HepG2 (cell line): Measurements from ENCODE around the gene DDN. TPM values are rescaled to one million over a fixed set of nuclear protein-coding genes. Genes with fewer than 3 reads are reported as not detected.

ENCODE experiments used
- ETV5 ChIP-seq: IDR thresholded peaks from 2 replicates; pipeline ENCODE4 v1.6.1; 2018; ENCODE audit warnings: missing biosample characterization, missing genetic modification reagents, inconsistent platforms, borderline replicate concordance
- IKZF4 ChIP-seq: sonication (generic); formaldehyde crosslinking; IDR thresholded peaks from 2 replicates; pipeline ENCODE4 v1.5.1; 2020; ENCODE audit warnings: borderline replicate concordance, mild to moderate bottlenecking, low read depth, missing genetic modification reagents; ENCODE audit errors: not compliant biosample characterization
- KLF15 ChIP-seq: sonication (generic); formaldehyde crosslinking; IDR thresholded peaks from 2 replicates; pipeline ENCODE4 v1.8.1; 2023; ENCODE audit warnings: borderline replicate concordance, mild to moderate bottlenecking, inconsistent platforms, missing genetic modification reagents, mixed read lengths
- STAG1 ChIP-seq: sonication (generic); formaldehyde crosslinking; IDR thresholded peaks from 2 replicates; pipeline ENCODE4 v1.4.0; 2020; ENCODE audit warnings: missing genetic modification reagents
- TCF7 ChIP-seq: sonication (generic); IDR thresholded peaks from 2 replicates; pipeline ENCODE4 v1.6.1; 2016; ENCODE audit warnings: antibody characterized with exemption, low read depth
- ZEB1 ChIP-seq: IDR thresholded peaks from 2 replicates; pipeline ENCODE4 v1.6.1; 2012; ENCODE audit warnings: mild to moderate bottlenecking, low read depth, inconsistent platforms; ENCODE audit not compliant: insufficient replicate concordance
- ZNF329 ChIP-seq: sonication (generic); formaldehyde crosslinking; IDR thresholded peaks from 2 replicates; pipeline ENCODE4 v1.9.0; 2021; ENCODE audit warnings: low read depth, mild to moderate bottlenecking, missing genetic modification reagents
- ZNF367 ChIP-seq: sonication (generic); formaldehyde crosslinking; IDR thresholded peaks from 2 replicates; pipeline ENCODE4 v1.4.0; 2020; ENCODE audit warnings: missing genetic modification reagents, borderline replicate concordance
- ZNF704 ChIP-seq: sonication (generic); formaldehyde crosslinking; IDR thresholded peaks from 2 replicates; pipeline ENCODE4 v1.8.1; 2023; ENCODE audit warnings: mild to moderate bottlenecking, inconsistent platforms, moderate library complexity, missing genetic modification reagents, borderline replicate concordance
- polyA plus RNA-seq, 8 experiments: library from polyadenylated mRNA; depleted of rRNA in 3 of 8; stranded (reverse) in 7 of 8; unstranded in 1 of 8; fragments of >200 nt; fragmentation: Illumina TruSeq in 4 of 8; extraction: Trizol in 4 of 8; gene quantifications; 2 replicates each; pipeline versions ENCODE4 v1.2.1 to v1.2.3, GENCODE V29; 2011 to 2016; ENCODE audit warnings: low read depth in 4 of 8, missing spikeins in 1 of 8, mixed read lengths in 1 of 8; ENCODE audit not compliant: insufficient read depth in 1 of 8
- total RNA-seq, 5 experiments: library from RNA; depleted of rRNA; stranded (reverse); fragments of >200 nt; fragmentation: Illumina TruSeq; extraction: Trizol; gene quantifications; 2 replicates each; pipeline ENCODE4 v1.2.3, GENCODE V29; 2016; ENCODE audit warnings: low read depth in 1 of 5
- TF ChIP-seq, protein P1 (sequence below): sonication (generic); formaldehyde crosslinking; IDR thresholded peaks from 2 replicates; pipeline ENCODE4 v1.8.0; 2022; ENCODE audit warnings: mild to moderate bottlenecking, missing genetic modification reagents, borderline replicate concordance
- TF ChIP-seq, protein P2 (sequence below): sonication (generic); formaldehyde crosslinking; IDR thresholded peaks from one replicate; pipeline ENCODE4 v1.5.1; 2020; ENCODE audit warnings: mild to moderate bottlenecking, missing genetic modification reagents; ENCODE audit errors: not compliant biosample characterization
- TF ChIP-seq, protein P3 (sequence below): sonication (generic); formaldehyde crosslinking; IDR thresholded peaks from 2 replicates; pipeline ENCODE4 v1.5.0; 2020; ENCODE audit warnings: mild to moderate bottlenecking, missing genetic modification reagents, moderate library complexity
- TF ChIP-seq, protein P4 (sequence below): sonication (generic); formaldehyde crosslinking; IDR thresholded peaks from 2 replicates; pipeline ENCODE4 v1.4.0; 2020; ENCODE audit warnings: missing genetic modification reagents

DDN gene
- total and polyA plus RNA-seq, 2 of the 13 experiments (the other 11 are each of a cell fraction or from before 2014, with no cell fraction given), result 0.24 to 0.53 TPM

GRCh38 chr12:48980389-48980952 lies 18.7 kb downstream of the DDN start (continued):
- TF ChIP-seq IKZF4 (CRISPR knock-in tag) (no peak), ZNF329 (0 out of 2 replicates have a peak, but pooled peaks have one; percentile 21), STAG1 (CRISPR knock-in tag) (peak; percentile 27), ZNF367 (CRISPR knock-in tag) (0 out of 2 replicates have a peak, but pooled peaks have one; percentile 7), KLF15 (no peak), ZNF704 (CRISPR knock-in tag) (0 out of 2 replicates have a peak, but pooled peaks have one; percentile 44), ZEB1 (no peak), ETV5 (CRISPR knock-in tag) (no peak), TCF7 (no peak)
- TF ChIP-seq, protein P1, sequence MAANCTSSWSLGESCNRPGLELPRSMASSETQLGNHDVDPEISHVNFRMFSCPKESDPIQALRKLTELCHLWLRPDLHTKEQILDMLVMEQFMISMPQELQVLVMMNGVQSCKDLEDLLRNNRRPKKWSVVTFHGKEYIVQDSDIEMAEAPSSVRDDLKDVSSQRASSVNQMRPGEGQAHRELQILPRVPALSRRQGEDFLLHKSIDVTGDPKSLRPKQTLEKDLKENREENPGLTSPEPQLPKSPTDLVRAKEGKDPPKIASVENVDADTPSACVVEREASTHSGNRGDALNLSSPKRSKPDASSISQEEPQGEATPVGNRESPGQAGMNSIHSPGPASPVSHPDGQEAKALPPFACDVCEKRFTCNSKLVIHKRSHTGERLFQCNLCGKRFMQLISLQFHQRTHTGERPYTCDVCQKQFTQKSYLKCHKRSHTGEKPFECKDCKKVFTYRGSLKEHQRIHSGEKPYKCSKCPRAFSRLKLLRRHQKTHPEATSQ (CRISPR knock-in tag), result no peak
- TF ChIP-seq, protein P2, sequence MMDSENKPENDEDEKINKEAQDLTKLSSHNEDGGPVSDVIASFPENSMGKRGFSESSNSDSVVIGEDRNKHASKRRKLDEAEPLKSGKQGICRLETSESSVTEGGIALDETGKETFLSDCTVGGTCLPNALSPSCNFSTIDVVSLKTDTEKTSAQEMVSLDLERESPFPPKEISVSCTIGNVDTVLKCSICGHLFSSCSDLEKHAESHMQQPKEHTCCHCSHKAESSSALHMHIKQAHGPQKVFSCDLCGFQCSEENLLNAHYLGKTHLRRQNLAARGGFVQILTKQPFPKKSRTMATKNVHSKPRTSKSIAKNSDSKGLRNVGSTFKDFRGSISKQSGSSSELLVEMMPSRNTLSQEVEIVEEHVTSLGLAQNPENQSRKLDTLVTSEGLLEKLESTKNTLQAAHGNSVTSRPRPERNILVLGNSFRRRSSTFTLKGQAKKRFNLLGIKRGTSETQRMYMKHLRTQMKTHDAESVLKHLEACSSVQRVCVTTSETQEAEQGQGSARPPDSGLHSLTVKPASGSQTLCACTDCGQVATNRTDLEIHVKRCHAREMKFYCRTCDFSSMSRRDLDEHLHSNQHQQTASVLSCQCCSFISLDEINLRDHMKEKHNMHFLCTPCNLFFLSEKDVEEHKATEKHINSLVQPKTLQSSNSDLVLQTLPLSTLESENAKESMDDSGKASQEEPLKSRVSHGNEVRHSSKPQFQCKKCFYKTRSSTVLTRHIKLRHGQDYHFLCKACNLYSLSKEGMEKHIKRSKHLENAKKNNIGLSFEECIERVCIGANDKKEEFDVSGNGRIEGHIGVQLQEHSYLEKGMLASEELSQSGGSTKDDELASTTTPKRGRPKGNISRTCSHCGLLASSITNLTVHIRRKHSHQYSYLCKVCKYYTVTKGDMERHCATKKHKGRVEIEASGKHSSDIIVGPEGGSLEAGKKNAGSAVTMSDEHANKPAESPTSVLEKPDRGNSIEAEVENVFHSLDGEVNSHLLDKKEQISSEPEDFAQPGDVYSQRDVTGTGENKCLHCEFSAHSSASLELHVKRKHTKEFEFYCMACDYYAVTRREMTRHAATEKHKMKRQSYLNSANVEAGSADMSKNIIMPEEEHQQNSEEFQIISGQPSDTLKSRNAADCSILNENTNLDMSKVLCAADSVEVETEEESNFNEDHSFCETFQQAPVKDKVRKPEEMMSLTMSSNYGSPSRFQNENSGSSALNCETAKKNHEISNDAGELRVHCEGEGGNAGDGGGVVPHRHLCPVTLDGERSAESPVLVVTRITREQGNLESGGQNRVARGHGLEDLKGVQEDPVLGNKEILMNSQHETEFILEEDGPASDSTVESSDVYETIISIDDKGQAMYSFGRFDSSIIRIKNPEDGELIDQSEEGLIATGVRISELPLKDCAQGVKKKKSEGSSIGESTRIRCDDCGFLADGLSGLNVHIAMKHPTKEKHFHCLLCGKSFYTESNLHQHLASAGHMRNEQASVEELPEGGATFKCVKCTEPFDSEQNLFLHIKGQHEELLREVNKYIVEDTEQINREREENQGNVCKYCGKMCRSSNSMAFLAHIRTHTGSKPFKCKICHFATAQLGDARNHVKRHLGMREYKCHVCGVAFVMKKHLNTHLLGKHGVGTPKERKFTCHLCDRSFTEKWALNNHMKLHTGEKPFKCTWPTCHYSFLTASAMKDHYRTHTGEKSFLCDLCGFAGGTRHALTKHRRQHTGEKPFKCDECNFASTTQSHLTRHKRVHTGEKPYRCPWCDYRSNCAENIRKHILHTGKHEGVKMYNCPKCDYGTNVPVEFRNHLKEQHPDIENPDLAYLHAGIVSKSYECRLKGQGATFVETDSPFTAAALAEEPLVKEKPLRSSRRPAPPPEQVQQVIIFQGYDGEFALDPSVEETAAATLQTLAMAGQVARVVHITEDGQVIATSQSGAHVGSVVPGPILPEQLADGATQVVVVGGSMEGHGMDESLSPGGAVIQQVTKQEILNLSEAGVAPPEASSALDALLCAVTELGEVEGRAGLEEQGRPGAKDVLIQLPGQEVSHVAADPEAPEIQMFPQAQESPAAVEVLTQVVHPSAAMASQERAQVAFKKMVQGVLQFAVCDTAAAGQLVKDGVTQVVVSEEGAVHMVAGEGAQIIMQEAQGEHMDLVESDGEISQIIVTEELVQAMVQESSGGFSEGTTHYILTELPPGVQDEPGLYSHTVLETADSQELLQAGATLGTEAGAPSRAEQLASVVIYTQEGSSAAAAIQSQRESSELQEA (CRISPR knock-in tag), result no peak
- TF ChIP-seq, protein P3, sequence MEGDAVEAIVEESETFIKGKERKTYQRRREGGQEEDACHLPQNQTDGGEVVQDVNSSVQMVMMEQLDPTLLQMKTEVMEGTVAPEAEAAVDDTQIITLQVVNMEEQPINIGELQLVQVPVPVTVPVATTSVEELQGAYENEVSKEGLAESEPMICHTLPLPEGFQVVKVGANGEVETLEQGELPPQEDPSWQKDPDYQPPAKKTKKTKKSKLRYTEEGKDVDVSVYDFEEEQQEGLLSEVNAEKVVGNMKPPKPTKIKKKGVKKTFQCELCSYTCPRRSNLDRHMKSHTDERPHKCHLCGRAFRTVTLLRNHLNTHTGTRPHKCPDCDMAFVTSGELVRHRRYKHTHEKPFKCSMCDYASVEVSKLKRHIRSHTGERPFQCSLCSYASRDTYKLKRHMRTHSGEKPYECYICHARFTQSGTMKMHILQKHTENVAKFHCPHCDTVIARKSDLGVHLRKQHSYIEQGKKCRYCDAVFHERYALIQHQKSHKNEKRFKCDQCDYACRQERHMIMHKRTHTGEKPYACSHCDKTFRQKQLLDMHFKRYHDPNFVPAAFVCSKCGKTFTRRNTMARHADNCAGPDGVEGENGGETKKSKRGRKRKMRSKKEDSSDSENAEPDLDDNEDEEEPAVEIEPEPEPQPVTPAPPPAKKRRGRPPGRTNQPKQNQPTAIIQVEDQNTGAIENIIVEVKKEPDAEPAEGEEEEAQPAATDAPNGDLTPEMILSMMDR (CRISPR knock-in tag), result peak; percentile 63
- TF ChIP-seq, protein P4, sequence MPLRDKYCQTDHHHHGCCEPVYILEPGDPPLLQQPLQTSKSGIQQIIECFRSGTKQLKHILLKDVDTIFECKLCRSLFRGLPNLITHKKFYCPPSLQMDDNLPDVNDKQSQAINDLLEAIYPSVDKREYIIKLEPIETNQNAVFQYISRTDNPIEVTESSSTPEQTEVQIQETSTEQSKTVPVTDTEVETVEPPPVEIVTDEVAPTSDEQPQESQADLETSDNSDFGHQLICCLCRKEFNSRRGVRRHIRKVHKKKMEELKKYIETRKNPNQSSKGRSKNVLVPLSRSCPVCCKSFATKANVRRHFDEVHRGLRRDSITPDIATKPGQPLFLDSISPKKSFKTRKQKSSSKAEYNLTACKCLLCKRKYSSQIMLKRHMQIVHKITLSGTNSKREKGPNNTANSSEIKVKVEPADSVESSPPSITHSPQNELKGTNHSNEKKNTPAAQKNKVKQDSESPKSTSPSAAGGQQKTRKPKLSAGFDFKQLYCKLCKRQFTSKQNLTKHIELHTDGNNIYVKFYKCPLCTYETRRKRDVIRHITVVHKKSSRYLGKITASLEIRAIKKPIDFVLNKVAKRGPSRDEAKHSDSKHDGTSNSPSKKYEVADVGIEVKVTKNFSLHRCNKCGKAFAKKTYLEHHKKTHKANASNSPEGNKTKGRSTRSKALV (CRISPR knock-in tag), result peak; percentile 91
